SK-N-SH (cell line): Measurements from ENCODE around the gene PPP2R5C. TPM values are rescaled to one million over a fixed set of nuclear protein-coding genes. Genes with fewer than 3 reads are reported as not detected.

ENCODE experiments used
- CTCF ChIA-PET: fragments of 300-600, 350-600 bp; formaldehyde crosslinking; extraction: SDS; loops from one replicate; lab custom pipeline; 2021; lab: Yijun Ruan, JAX
- POLR2A ChIA-PET: fragments of 350-600 bp; sonication (Branson Sonifier 250); formaldehyde crosslinking; extraction: SDS; loops from one replicate; lab custom pipeline; 2020; ENCODE audit warnings: antibody characterized with exemption, inconsistent platforms; lab: Yijun Ruan, JAX
- DNase-seq: peaks from one replicate; pipeline ENCODE4 v3.0.0; 2012
- H2AFZ ChIP-seq: fragments of 200-600 bp; sonication (generic); 2 replicates; pipeline ENCODE4 v1.8.1; 2016; ENCODE audit warnings: antibody characterized with exemption, mild to moderate bottlenecking, low read depth
- H3F3A ChIP-seq: fragments of 200-600 bp; sonication (generic); replicated peaks from 2 replicates; pipeline ENCODE3; 2016; ENCODE audit warnings: antibody characterized with exemption, mild to moderate bottlenecking; ENCODE audit not compliant: insufficient read depth
- H3K27ac ChIP-seq, 2 experiments: fragments of 200-500 bp in 1 of 2; fragments of 200-600 bp in 1 of 2; sonication (Bioruptor generic) in 1 of 2; sonication (generic), shearing (Covaris generic) in 1 of 2; 2 replicates each; pipeline versions ENCODE4 v1.5.1 to v1.6.1; 2014 to 2016; ENCODE audit warnings: low read depth in 2 of 2, inconsistent platforms in 1 of 2, low read length in 1 of 2, mild to moderate bottlenecking in 1 of 2, mixed read lengths in 1 of 2
- H3K27me3 ChIP-seq: fragments of 200-600 bp; sonication (generic), shearing (Covaris generic); 2 replicates; pipeline ENCODE4 v1.6.1; 2016; ENCODE audit warnings: mixed run types; ENCODE audit not compliant: insufficient read depth
- H3K36me3 ChIP-seq, 2 experiments: fragments of 200-500 bp in 1 of 2; fragments of 200-600 bp in 1 of 2; sonication (Bioruptor generic) in 1 of 2; sonication (generic) in 1 of 2; replicated peaks in 1 of 2; 2 replicates each; pipeline versions ENCODE3 to v1.5.1; 2014 to 2016; ENCODE audit warnings: low read length in 1 of 2, mild to moderate bottlenecking in 1 of 2; ENCODE audit not compliant: insufficient read depth in 2 of 2, control insufficient read depth in 1 of 2
- H3K4me1 ChIP-seq, 2 experiments: fragments of 200-500 bp in 1 of 2; fragments of 200-600 bp in 1 of 2; sonication (Bioruptor generic) in 1 of 2; sonication (generic), shearing (Covaris generic) in 1 of 2; 2 replicates each; pipeline versions ENCODE4 v1.5.1 to v1.6.1; 2014 to 2016; ENCODE audit warnings: low read depth in 1 of 2, low read length in 1 of 2, mixed run types in 1 of 2; ENCODE audit not compliant: insufficient read depth in 2 of 2, control insufficient read depth in 1 of 2
- H3K4me2 ChIP-seq: fragments of 200-600 bp; sonication (generic), shearing (Covaris generic); 2 replicates; pipeline ENCODE4 v1.6.1; 2017; ENCODE audit warnings: mixed run types
- H3K4me3 ChIP-seq, 2 experiments: fragments of 200-500 bp in 1 of 2; fragments of 200-600 bp in 1 of 2; sonication (Bioruptor generic) in 1 of 2; sonication (generic), shearing (Covaris generic) in 1 of 2; 2 replicates each; pipeline versions ENCODE4 v1.5.1 to v1.8.1; 2014 to 2016; ENCODE audit warnings: low read depth in 2 of 2, inconsistent platforms in 1 of 2, low read length in 1 of 2, mild to moderate bottlenecking in 1 of 2, mixed read lengths in 1 of 2, moderate library complexity in 1 of 2
- H3K79me2 ChIP-seq: fragments of 200-600 bp; sonication (generic); 2 replicates; pipeline ENCODE4 v1.8.1; 2017; ENCODE audit warnings: mild to moderate bottlenecking; ENCODE audit not compliant: insufficient read depth
- H3K9ac ChIP-seq: fragments of 200-600 bp; sonication (generic); 2 replicates; pipeline ENCODE4 v1.6.1; 2017; ENCODE audit warnings: mixed run types
- H3K9me2 ChIP-seq: fragments of 200-600 bp; sonication (generic); 2 replicates; pipeline ENCODE4 v1.6.1; 2017; ENCODE audit warnings: mixed run types
- H3K9me3 ChIP-seq: fragments of 200-600 bp; sonication (generic); 2 replicates; pipeline ENCODE4 v1.6.1; 2017; ENCODE audit warnings: mixed run types, mild to moderate bottlenecking, moderate library complexity
- H4K20me1 ChIP-seq: fragments of 200-600 bp; sonication (generic); 2 replicates; pipeline ENCODE4 v1.6.1; 2017; ENCODE audit warnings: mild to moderate bottlenecking, mixed run types; ENCODE audit not compliant: insufficient read depth
- EZH2phosphoT487 ChIP-seq: fragments of 200-600 bp; sonication (generic); IDR thresholded peaks from 2 replicates; pipeline ENCODE4 v1.6.1; 2017; ENCODE audit warnings: low read depth, mixed run types, mild to moderate bottlenecking, antibody characterized with exemption, moderate library complexity, borderline replicate concordance
- IRF3 ChIP-seq: fragments of 150-350 bp; IDR thresholded peaks from 2 replicates; pipeline ENCODE4 v1.6.1; 2016; ENCODE audit warnings: mild to moderate bottlenecking, low read depth, low read length
- JUND ChIP-seq: IDR thresholded peaks from 2 replicates; pipeline ENCODE4 v1.4.0; 2012
- PBX3 ChIP-seq: IDR thresholded peaks from 2 replicates; pipeline ENCODE4; 2012
- RCOR1 ChIP-seq: fragments of 150-350 bp; IDR thresholded peaks from 2 replicates; pipeline ENCODE4 v1.6.1; 2017; ENCODE audit warnings: antibody characterized with exemption, low read length
- TEAD4 ChIP-seq: IDR thresholded peaks from 2 replicates; pipeline ENCODE4 v1.4.0; 2012; ENCODE audit warnings: mild to moderate bottlenecking, borderline replicate concordance; ENCODE audit not compliant: insufficient read depth
- WGBS: methylation state at CpG from one replicate; pipeline ENCODE4 v1.1.6; 2017; ENCODE audit warnings: low lambda C conversion rate; 5-methylcytosine and 5-hydroxymethylcytosine counted together
- polyA plus RNA-seq, 3 experiments: library from polyadenylated mRNA; depleted of rRNA; stranded (reverse); fragments of >200 nt; gene quantifications; 2 replicates each; pipeline ENCODE4 v1.2.3, GENCODE V29; 2012

The PPP2R5C gene
- polyA plus RNA-seq, 1 of the 3 experiments (the other 2 are of a cell fraction): 43.7 TPM

- POLR2A ChIA-PET: no interaction called here
- Histone ChIP-seq H4K20me1 (no peaks in the 10 kb centered on the region), H3K9me2 (no peaks in the 10 kb centered on the region), H3K27ac (no peak overlapping the region), H2AFZ (no peak overlapping the region), H3K4me3 (no peak overlapping the region), H3K36me3 (peaks cover 32 to 57% of the 10 kb centered on the region in 2 experiments), H3F3A (no peaks in the 10 kb centered on the region), H3K9ac (no peak overlapping the region), H3K4me1 (peaks cover 0 to 13% of the 10 kb centered on the region in 2 experiments; a peak in 1 of 4 replicates), H3K9me3 (no peaks in the 10 kb centered on the region), H3K27me3 (no peaks in the 10 kb centered on the region), H3K4me2 (no peak overlapping the region), H3K79me2 (no peaks in the 10 kb centered on the region; the same call in 1 of the 2 replicates)
- no peak for TF ChIP-seq TEAD4
- TF ChIP-seq IRF3: no peak
- no peak for TF ChIP-seq EZH2phosphoT487
- no peak for TF ChIP-seq PBX3
- no peak for DNase-seq
- CTCF ChIA-PET: interaction anchor here (1.4 to 3.8 kb wide), 4 partner anchors 9 to 120 kb away, joined by 3 to 27 read pairs (median 6); no protein-coding TSS in a partner anchor
- 97% methylated on average over 18 of the region's 20 CpGs for WGBS
Measured at GRCh38 chr14:101891471-101891870, 130.0 kb downstream of the PPP2R5C start.

GRCh38 chr14:101893759-101894158 lies 132.2 kb downstream of the PPP2R5C start:
- no peaks in the 10 kb centered on the region for H3K27me3 ChIP-seq
- H3F3A ChIP-seq: no peaks in the 10 kb centered on the region
- no peak overlapping the region for H2AFZ ChIP-seq
- H3K36me3 ChIP-seq: peaks cover 37 to 67% of the 10 kb centered on the region in 2 experiments
- H3K9me3 ChIP-seq: no peaks in the 10 kb centered on the region
- no peaks in the 10 kb centered on the region for H3K79me2 ChIP-seq
- H3K4me3 ChIP-seq: no peak overlapping the region
- H3K9ac ChIP-seq: no peak overlapping the region
- no peaks in the 10 kb centered on the region for H3K9me2 ChIP-seq
- CTCF ChIA-PET: interaction anchor here (0.5 to 2.0 kb wide), 4 partner anchors 10 to 123 kb away, joined by 3 to 5 read pairs (median 4); no protein-coding TSS in a partner anchor
- peaks cover 0 to 4% of the 10 kb centered on the region in 2 experiments; a peak in 1 of 4 replicates for H3K4me1 ChIP-seq
- H3K27ac ChIP-seq: no peak overlapping the region
- TF ChIP-seq JUND: no peak
- no peak for TF ChIP-seq IRF3
- TF ChIP-seq RCOR1: no peak
- TF ChIP-seq, all 33 proteins: peak for 0
- 92% methylated on average over 3 of the region's 3 CpGs for WGBS
- DNase-seq: no peak
- POLR2A ChIA-PET: no interaction called here
- Histone ChIP-seq H3K4me2 (no peak overlapping the region), H4K20me1 (no peaks in the 10 kb centered on the region)
